WTC11 (cell line): ENCODE data around the gene COPS6. TPM values are rescaled to one million over a fixed set of nuclear protein-coding genes. Genes with fewer than 3 reads are reported as not detected.

ENCODE experiments used
- AR ChIP-seq: fragments of 250-450 bp; sonication (Bioruptor Pico); IDR thresholded peaks from 2 replicates; pipeline ENCODE4 v1.9.0; 2021; ENCODE audit warnings: mild to moderate bottlenecking
- ARID4B ChIP-seq: sonication (generic); formaldehyde crosslinking; IDR thresholded peaks from 2 replicates; pipeline ENCODE4 v1.8.0; 2023; ENCODE audit warnings: missing genetic modification reagents, mild to moderate bottlenecking, borderline replicate concordance
- CBFB ChIP-seq: sonication (generic); formaldehyde crosslinking; IDR thresholded peaks from 2 replicates; pipeline ENCODE4 v1.8.1; 2022; ENCODE audit warnings: mild to moderate bottlenecking, low read depth, missing genetic modification reagents
- KAT7 ChIP-seq: sonication (generic); formaldehyde crosslinking; IDR thresholded peaks from 2 replicates; pipeline ENCODE4 v1.8.1; 2023; ENCODE audit warnings: missing genetic modification reagents, mild to moderate bottlenecking, borderline replicate concordance
- NFATC4 ChIP-seq: fragments of 250-450 bp; sonication (Bioruptor Pico); IDR thresholded peaks from 2 replicates; pipeline ENCODE4 v1.9.0; 2021; ENCODE audit warnings: mild to moderate bottlenecking
- RELA ChIP-seq: sonication (generic); formaldehyde crosslinking; IDR thresholded peaks from 2 replicates; pipeline ENCODE4 v1.8.1; 2022; ENCODE audit warnings: missing genetic modification reagents, mild to moderate bottlenecking, borderline replicate concordance
- SOX15 ChIP-seq: fragments of 250-450 bp; sonication (Bioruptor Pico); IDR thresholded peaks from 2 replicates; pipeline ENCODE4 v1.9.0; 2021; ENCODE audit warnings: mild to moderate bottlenecking
- USF1 ChIP-seq: sonication (generic); formaldehyde crosslinking; IDR thresholded peaks from 2 replicates; pipeline ENCODE4 v1.8.0; 2022; ENCODE audit warnings: mild to moderate bottlenecking, missing genetic modification reagents
- ZNF263 ChIP-seq: sonication (generic); formaldehyde crosslinking; IDR thresholded peaks from 2 replicates; pipeline ENCODE4 v1.8.1; 2022; ENCODE audit warnings: low read depth, mild to moderate bottlenecking, moderate library complexity, missing genetic modification reagents
- ZNF281 ChIP-seq: sonication (generic); formaldehyde crosslinking; IDR thresholded peaks from 2 replicates; pipeline ENCODE4 v1.8.0; 2023; ENCODE audit warnings: mild to moderate bottlenecking, missing genetic modification reagents
- ZNF317 ChIP-seq: sonication (generic); formaldehyde crosslinking; IDR thresholded peaks from 2 replicates; pipeline ENCODE4 v1.8.1; 2023; ENCODE audit warnings: low read depth, mild to moderate bottlenecking, moderate library complexity, missing genetic modification reagents, borderline replicate concordance
- total RNA-seq: library from RNA; stranded (reverse); gene quantifications from 3 replicates; pipeline ENCODE4 v1.2.3, GENCODE V29; 2021
- TF ChIP-seq, protein P1 (sequence below): sonication (generic); formaldehyde crosslinking; IDR thresholded peaks from 2 replicates; pipeline ENCODE4 v1.8.1; 2023; ENCODE audit warnings: mild to moderate bottlenecking, missing genetic modification reagents
- TF ChIP-seq, protein P2 (sequence below): sonication (generic); formaldehyde crosslinking; IDR thresholded peaks from 2 replicates; pipeline ENCODE4 v1.8.0; 2023; ENCODE audit warnings: missing genetic modification reagents
- TF ChIP-seq, protein P3 (sequence below): fragments of 250-450 bp; sonication (Bioruptor Pico); IDR thresholded peaks from 2 replicates; pipeline ENCODE4 v2.1.2; 2022; ENCODE audit warnings: mild to moderate bottlenecking, moderate library complexity

COPS6 gene
- total RNA-seq, 1 experiment from 2014 or later = 118 TPM

DNA sequence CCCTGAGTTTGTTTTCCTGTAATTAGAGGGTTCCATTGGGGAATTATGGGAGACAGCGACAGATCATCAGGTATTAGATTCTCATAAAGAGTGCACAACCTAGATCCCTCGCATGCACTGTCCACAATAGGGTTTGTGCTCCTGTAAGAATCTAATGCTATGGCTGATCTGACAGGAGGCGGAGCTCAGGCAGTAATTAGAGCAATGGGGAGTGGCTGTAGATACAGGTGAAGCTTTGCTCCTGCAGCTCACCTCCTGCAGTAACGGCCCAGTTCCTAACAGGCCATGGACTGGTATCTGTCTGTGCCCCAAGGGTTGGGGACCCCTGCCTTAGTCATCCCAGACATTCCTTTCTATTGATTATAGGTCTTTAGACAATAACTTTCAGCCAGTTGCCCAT, 40.1 kb upstream of the COPS6 start (continued):
- no peak for TF ChIP-seq RELA
- TF ChIP-seq CBFB = no peak
- TF ChIP-seq NFATC4 (CRISPR knock-in tag) = no peak
- TF ChIP-seq, protein P1, sequence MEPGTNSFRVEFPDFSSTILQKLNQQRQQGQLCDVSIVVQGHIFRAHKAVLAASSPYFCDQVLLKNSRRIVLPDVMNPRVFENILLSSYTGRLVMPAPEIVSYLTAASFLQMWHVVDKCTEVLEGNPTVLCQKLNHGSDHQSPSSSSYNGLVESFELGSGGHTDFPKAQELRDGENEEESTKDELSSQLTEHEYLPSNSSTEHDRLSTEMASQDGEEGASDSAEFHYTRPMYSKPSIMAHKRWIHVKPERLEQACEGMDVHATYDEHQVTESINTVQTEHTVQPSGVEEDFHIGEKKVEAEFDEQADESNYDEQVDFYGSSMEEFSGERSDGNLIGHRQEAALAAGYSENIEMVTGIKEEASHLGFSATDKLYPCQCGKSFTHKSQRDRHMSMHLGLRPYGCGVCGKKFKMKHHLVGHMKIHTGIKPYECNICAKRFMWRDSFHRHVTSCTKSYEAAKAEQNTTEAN (CRISPR knock-in tag) = no peak
- no peak for TF ChIP-seq KAT7
- TF ChIP-seq ZNF263 = no peak
- no peak for TF ChIP-seq USF1 (CRISPR knock-in tag)
- TF ChIP-seq AR (CRISPR knock-in tag) = no peak
- TF ChIP-seq, protein P2, sequence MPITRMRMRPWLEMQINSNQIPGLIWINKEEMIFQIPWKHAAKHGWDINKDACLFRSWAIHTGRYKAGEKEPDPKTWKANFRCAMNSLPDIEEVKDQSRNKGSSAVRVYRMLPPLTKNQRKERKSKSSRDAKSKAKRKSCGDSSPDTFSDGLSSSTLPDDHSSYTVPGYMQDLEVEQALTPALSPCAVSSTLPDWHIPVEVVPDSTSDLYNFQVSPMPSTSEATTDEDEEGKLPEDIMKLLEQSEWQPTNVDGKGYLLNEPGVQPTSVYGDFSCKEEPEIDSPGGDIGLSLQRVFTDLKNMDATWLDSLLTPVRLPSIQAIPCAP (CRISPR knock-in tag) = no peak
- TF ChIP-seq, protein P3, sequence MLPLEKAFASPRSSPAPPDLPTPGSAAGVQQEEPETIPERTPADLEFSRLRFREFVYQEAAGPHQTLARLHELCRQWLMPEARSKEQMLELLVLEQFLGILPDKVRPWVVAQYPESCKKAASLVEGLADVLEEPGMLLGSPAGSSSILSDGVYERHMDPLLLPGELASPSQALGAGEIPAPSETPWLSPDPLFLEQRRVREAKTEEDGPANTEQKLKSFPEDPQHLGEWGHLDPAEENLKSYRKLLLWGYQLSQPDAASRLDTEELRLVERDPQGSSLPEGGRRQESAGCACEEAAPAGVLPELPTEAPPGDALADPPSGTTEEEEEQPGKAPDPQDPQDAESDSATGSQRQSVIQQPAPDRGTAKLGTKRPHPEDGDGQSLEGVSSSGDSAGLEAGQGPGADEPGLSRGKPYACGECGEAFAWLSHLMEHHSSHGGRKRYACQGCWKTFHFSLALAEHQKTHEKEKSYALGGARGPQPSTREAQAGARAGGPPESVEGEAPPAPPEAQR (CRISPR knock-in tag) = no peak
- TF ChIP-seq ARID4B (CRISPR knock-in tag) = no peak
- TF ChIP-seq ZNF281 (CRISPR knock-in tag) = no peak
- no peak for TF ChIP-seq ZNF317 (CRISPR knock-in tag)
- TF ChIP-seq SOX15 (CRISPR knock-in tag) = no peak
- TF ChIP-seq, all 79 proteins: peak for 0
